Epithelial cell of esophagus (primary cell): ENCODE measurements around the gene PCCA.

ENCODE experiments used
- DNase-seq: peaks from one replicate; pipeline ENCODE4 v3.0.0; 2010; ENCODE audit warnings: low read depth
- H3K4me3 ChIP-seq: 2 replicates; pipeline ENCODE4 v1.5.1; 2011; ENCODE audit warnings: mild to moderate bottlenecking, low read length, control low read depth
- TF ChIP-seq, protein P1 (sequence below): IDR thresholded peaks from 2 replicates; pipeline ENCODE4 v1.5.1; 2011; ENCODE audit warnings: low read depth, mild to moderate bottlenecking, low read length, control low read depth, inconsistent platforms; ENCODE audit not compliant: insufficient read depth; ENCODE audit errors: missing control alignments

The PCCA gene

DNA sequence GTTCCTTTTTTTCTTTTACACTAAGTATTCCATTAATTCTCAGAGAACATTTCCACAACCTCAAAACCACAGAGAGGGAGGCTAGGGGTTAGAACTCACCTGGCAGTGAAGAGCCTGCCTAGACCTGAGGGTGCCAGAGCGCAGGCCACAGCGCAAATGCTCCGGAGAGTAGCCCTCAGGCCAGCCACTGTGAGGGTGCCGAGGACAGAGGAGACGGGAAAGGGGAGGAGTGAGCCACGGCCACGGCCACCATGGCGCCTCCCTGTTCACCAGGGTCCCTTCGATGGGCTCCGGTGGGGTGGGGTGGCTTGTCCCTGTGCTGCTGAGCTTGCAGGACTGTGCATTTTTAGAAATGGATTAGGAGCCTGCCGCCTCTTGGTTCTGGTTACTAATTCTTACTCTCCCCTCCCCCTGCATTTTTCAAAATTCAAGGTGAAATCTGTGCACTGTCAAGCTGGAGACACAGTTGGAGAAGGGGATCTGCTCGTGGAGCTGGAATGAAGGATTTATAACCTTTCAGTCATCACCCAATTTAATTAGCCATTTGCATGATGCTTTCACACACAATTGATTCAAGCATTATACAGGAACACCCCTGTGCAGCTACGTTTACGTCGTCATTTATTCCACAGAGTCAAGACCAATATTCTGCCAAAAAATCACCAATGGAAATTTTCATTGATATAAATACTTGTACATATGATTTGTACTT, 440.9 kb downstream of the PCCA start:
- DNase-seq, result no peak
- no peak overlapping the region for H3K4me3 ChIP-seq
- TF ChIP-seq, protein P1, sequence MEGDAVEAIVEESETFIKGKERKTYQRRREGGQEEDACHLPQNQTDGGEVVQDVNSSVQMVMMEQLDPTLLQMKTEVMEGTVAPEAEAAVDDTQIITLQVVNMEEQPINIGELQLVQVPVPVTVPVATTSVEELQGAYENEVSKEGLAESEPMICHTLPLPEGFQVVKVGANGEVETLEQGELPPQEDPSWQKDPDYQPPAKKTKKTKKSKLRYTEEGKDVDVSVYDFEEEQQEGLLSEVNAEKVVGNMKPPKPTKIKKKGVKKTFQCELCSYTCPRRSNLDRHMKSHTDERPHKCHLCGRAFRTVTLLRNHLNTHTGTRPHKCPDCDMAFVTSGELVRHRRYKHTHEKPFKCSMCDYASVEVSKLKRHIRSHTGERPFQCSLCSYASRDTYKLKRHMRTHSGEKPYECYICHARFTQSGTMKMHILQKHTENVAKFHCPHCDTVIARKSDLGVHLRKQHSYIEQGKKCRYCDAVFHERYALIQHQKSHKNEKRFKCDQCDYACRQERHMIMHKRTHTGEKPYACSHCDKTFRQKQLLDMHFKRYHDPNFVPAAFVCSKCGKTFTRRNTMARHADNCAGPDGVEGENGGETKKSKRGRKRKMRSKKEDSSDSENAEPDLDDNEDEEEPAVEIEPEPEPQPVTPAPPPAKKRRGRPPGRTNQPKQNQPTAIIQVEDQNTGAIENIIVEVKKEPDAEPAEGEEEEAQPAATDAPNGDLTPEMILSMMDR, result no peak

DNA sequence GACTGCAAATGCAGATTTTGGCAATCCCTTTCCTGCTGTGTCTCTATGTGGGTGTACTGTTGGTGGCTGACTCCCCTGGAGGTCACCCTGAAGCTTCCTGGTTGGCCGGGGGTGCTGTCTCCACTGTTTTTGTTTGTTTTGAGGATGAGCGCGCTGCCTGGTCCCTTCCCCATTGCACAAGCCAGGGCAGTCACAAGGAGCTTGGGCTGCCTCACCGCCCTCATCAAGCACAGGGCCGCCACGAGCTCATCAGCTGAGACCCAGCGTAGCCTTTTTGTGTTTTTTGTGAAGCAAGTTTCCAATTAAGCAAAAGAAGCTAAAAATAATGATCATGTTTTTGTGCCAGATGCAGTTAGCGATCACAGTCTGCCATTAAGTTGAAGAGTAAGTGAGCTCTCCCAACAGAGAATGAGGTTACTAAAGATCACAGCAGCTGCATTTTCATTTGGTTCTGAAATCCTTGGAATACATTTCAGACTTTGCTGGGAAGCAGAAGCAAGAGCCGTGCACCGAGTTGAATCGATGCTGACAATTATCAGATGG, 441.8 kb downstream of the PCCA start:
- TF ChIP-seq, protein P1, result no peak
- no peak overlapping the region for H3K4me3 ChIP-seq
- DNase-seq, result no peak

DNA sequence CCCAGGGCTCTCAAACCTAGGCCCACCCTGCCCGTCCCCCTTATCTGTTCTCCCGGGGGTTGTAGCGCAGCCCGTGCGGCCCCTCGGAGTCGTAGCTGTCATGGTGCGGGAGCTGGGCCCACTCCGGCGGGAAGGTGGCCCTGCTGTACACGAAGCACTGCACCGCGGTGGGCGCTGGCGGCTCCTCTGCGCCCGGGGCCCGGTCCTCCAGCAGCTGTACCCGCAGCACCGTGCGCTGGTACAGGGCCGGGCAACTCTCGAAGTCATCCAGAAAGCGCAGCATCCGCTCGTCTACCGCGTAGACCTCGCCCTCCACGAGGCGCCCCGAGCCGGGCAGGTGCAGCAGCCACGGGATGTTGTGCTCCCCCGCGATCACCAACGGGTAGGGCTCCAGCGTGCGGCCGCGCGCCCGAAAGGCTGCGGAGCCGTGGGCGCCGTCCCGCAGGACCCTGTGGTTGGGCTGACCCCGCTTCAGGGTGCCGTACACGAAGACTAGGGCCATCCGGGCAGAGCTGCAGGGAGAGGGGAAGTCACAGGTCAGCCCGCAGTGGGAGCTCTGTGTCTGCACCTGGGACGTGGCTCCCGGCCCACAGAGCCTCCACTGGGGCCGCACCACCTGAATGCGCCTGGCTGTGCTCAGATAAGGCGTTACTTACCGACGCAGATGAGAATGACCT, 443.3 kb downstream of the PCCA start:
- DNase-seq, result no peak
- no peak overlapping the region for H3K4me3 ChIP-seq
- TF ChIP-seq, protein P1, result no peak

DNA sequence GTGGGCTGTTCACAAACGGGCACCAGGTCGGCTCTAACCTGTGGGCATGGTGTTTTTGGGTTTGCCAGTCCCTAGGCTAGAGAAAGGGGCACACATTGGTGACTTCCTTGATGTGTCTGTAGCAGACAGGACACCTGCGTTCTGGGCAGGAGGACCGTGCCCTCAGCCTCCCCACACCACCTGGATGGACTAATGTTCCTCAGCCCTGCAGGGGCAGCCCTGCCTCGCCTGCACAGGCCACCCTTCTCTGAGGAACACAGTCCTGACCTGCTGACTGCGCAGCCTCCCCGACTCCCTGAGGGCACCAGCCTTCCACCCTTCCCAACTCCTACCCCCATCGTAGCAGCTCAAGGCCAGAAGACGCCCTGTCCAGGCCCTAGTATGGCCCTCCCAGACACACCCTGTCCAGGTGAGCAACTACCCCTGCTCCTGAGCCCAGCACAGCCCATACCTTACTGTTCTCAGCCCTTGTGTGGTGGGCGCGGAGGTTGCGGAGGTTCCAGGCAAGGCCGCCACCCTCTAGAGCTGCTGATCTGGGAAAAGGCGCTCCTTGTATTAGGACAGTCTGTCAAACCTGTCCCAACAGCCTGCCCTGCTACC, 444.0 kb downstream of the PCCA start:
- no peak overlapping the region for H3K4me3 ChIP-seq
- no peak for DNase-seq
- TF ChIP-seq, protein P1, result no peak

DNA sequence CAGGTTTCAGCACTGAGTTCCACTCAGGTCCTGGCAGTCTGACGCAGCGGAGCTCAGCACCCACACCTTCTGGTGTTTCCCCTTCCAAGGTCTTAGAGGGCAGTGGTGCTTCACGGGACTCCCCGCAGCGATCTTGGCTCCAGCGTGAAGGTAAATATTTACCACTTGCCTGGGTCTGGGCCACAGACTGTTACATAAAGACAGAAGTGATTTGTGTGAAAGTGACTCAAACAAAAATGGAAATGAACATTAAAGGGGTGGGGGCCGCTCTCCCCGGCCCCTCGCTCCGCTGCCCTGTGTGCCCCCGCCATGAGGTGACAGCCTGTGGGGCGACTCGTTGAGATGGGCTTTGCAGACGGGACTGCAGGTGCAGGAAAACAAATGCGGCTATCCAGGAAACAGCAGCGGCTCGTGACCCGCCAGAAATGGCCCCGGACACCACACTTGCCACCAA, 444.7 kb downstream of the PCCA start:
- DNase-seq, result no peak
- TF ChIP-seq, protein P1, result no peak

DNA sequence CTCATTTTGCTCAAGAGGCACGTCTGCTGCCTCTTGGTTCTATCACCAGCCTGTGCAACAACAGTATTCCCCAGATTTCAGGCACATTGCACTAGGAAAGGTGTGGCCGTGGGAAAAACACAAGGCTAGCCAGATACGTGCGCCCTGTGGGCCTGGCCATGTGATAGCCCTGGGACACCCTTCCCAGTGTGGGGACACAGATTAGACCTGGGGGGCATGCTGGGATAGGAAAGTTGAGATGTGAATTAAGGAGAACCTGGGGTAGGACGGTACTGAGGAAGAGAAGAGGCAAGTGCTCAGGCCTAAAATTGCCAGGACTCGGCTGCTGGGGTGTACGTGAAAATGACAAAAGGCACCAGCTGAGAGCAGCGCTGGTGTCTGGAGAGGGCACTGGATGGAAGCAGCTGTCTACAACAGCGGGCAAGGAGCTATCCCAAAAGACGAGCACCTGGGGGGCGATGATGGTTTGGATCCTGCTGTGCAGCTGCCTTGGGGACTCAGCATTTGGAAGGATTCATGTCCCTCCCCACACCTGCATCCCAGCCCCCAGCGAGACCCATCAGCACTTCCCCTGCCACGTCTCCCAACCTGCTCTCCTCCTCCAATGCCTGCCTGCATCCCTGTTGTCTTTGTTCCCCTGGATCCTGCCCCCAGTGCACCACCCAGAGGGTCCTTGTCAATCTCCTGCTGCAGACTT, 445.4 kb downstream of the PCCA start:
- TF ChIP-seq, protein P1, result no peak
- H3K4me3 ChIP-seq, result no peak overlapping the region
- no peak for DNase-seq

More for the DNA sequence above, 444.7 kb downstream of the PCCA start:
- no peak overlapping the region for H3K4me3 ChIP-seq
